Left cardiac atrium (tissue), 4 donors: ENCODE measurements around the gene SRC. TPM values are rescaled to one million over a fixed set of nuclear protein-coding genes. Genes with fewer than 3 reads are reported as not detected.

ENCODE experiments used
- ATAC-seq, 2 donors: fragments of 200-7000 bp; cut with Tn5 transposase; one replicate each; pipeline ENCODE4 v1.9.1; 2020; ENCODE audit warnings: mild to moderate bottlenecking in 2 of 2, moderate library complexity in 2 of 2
- DNase-seq: peaks from one replicate; pipeline ENCODE4 v3.0.0-alpha.2; 2020
- intact Hi-C, 2 donors: fragments of 100-400 bp; cut with DNase I; formaldehyde crosslinking; loops; one replicate each; pipeline versions ENCODE4 v1.14.1 to v1.15.1; 2022 to 2023
- long read RNA-seq: library from polyadenylated mRNA; unstranded; transcript quantifications from one replicate; pipeline ENCODE4 v2.0.0, GENCODE V29; 2021
- total RNA-seq, 2 donors: library from RNA; stranded (reverse); fragmentation: NEBNext Ultra II Directional; extraction: Animal tissue kit (Norgen Biotek cat#: 25700); gene quantifications; one replicate each; pipeline ENCODE4 v1.2.1, GENCODE V29; 2021
- donor health status: DM: no; HTN: yes; CAD: no.
- donor health status: DM: no; HTN: yes; CAD: no; lungs with severe emphysema.
- donor health status: DM: yes; HTN: yes; CAD: no.
- donor health status: Dilated cardiomyopathy.

Gene SRC
- 10 to 100 TPM in 1 of 2 donors, 1 to 10 TPM in 1; 9.2 to 10.2 TPM for total RNA-seq
- long read RNA-seq, full-length matches to known transcripts: 1 of 1 reads
- long read RNA-seq, partial matches to known transcripts: 0 of 1 reads
- long read RNA-seq, other reads (novel, unspliced or antisense): 0 of 1 reads

DNA sequence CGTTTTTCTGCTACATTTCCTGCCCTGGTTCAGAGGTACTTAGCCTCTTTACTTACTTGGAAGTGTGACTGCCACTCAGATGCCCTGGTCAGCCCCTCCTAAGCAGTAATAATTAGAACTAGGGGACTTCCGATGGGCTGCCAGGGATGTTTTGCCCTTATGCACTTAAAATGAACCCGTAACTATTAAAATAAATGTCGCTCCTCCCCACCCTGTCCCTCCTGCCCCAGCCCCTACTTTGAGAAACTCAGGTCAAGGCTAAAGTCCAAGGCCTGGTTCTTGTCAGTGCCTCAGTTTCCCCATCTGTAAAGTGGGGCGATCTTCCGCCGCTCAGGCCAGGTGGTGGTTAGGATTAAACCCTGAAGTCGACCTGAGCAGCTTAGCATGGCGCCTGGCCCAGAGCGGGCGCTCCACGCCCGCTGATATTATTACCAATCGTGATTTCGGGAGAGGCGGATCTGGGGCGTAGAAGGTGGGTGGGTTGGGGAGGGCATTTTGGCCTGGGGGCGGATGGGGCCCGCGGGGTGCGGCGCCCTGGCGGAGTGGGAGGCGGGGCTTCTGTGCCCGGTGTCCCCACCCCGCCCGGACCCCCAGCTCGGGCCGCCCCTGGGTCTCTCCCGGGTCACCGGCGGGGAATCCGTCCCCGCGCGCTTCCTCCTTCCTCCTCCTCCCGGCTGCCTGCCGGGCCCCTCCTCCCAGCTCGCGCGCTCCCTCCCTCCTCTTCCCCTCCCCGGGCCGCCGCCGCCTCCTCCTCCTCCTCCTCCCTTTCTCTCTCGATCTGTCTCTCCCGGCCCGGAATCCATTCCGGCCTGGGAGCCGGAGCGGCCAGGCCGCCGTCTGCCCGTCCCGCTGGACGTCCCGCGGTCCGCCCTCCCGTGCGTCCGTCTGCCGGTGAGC lies at the start of gene SRC:
TSS of gene SRC (plus strand) at position 802 of the 897 bp plus-strand sequence. CDS start 38,014 bp downstream, outside the sequence.
- ATAC-seq (peak; percentile 87 to 91), DNase-seq (peak; percentile 81)
- intact Hi-C loops: no loop called here

DNA sequence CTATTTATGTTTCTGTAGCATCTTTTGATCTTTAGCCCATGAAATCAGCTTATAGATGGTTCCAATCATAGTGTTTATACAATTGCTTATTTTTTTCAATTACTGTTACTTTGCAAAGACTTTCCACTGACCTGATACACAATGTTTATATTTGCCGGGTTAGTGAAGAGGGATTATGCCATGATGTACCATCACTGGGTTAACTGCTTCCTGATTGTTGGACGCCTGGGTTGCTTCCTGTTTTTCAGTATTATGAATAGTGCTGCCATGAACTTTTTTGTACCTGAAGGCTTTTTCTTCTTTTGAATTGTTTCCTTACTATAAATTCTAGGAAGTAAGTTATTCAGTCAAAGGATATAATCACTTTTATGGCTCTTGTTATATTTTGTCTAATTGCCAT lies 49.6 kb upstream of the SRC start:
- no peak for DNase-seq
- ATAC-seq: no peak
- intact Hi-C loops: no loop called here

DNA sequence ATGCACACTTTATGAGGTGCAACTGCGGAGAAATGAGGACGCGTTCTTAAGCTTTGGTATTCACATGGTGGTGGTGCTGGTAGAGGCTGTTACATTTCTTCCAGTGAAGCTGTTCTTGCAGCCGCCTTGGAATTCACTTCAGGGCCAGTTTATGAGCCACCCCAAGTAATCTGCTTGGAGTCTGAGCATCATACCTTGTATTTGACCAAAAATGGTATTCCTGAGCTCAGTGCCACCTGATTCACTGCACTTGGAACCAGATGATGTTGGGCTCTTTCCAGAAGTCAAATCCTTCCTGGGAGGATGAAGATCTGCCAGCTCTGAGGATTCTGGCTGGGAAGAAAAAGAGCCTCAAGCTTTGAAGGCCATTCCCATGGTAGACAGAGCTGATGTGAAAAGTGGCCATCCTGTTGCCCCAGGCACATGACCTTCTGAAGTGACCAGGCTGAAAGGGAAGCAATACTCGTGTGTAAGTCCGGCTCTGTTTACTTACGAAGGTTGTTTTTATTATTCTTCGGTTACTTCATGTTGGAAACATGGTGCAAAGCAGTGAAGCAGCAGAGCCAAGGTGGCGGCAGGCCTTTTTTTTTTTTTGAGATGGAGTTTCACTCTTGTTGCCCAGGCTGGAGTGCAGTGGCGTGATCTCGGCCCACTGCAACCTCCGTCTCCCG lies 48.7 kb upstream of the SRC start:
- intact Hi-C loops: no loop called here
- DNase-seq (no peak), ATAC-seq (peak; percentile 41 to 44)

DNA sequence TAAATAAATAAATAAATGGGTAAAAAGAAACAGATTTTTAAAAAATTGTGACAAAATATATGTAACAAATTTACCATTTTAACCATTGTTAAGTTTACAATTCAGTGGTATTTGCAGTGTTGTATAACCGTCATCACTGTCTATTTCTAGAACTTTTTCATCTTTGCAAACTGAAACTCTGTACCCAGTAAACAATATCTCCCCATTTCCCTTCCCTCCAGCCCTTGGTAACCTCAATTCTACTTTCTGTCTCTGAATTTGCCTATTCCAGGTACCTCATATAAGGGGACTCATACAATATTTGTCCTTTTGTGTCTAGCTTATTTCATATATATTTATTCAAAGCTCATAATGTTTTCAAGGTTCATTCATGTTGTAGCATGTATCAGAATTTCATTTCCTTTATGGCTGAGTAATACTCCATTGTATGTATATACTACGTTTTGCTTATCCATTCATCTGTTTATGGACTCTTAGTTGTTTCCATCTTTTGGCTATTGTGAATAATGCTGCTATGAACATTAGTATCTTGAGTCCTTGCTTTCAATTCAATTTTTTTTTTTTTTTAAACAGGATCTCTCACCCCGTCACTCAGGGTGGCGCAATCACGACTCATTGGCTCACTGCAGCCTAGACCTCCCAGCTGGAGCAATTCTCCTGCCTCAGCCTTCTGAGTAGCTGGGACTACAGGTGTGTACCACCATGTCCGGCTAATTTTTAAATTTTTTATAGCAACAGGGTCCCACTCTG lies 47.6 kb upstream of the SRC start:
- DNase-seq: peak; percentile 48
- intact Hi-C loops: no loop called here
- peak in 1 of 2 donors; percentile 12 for ATAC-seq

DNA sequence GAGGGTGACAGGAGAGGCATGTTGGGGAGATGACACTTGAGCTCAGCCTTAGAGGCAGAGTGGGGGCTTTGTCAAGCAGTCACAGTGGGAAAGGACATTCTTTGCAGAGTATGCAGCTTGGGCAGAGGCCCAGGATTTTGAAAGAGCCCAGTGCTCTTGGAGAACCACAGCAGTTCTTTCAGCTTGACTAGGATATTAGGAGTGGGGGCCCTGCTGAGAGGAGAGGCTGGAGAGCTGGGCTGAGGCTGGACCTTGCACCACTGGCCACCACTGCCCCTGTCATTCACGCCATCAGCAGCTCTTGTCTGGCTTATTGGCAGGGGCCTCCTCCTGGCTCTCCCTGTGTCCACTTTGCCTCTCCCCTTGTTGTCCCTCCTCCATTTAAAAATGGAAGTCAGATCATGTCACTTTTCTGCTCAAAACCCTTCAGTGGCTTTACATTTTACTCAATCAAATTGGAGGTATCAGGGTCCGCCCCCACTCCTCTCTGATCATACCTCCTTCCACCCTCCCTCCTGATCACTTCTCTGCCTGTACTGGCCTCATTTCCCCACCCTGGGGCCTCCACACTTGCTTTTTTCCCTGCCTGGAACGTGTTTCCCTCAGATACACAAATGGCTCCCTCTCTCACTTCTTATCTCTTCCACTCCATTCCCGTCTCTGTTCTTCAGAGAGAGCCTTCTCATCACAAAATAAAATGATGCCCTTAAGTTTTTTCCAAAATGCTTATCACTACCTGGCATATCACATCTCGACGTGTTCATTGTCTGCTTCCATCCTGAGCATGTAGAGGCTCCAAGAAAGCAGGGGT lies 46.0 kb upstream of the SRC start:
- intact Hi-C loops: no loop called here
- DNase-seq: no peak

DNA sequence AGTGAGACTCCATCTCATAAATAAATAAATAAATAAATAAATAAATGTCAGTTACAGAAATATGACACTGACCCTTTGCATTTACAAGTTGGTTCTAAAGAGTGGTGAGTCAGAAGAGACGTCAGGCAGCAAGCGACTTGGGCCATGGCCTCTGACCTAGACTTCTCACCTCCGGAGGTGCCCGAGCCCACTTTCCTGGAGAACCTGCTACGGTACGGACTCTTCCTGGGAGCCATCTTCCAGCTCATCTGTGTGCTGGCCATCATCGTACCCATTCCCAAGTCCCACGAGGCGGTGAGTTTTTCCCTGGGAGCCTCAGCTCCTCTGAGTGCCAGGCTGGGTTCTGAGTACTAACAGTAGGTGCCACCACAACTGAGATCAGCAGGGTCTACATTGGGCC lies 44.8 kb upstream of the SRC start:
- intact Hi-C loops: no loop called here
- DNase-seq (no peak), ATAC-seq (no peak)

More for the DNA sequence above, 46.0 kb upstream of the SRC start:
- ATAC-seq: peak; percentile 13 to 64

DNA sequence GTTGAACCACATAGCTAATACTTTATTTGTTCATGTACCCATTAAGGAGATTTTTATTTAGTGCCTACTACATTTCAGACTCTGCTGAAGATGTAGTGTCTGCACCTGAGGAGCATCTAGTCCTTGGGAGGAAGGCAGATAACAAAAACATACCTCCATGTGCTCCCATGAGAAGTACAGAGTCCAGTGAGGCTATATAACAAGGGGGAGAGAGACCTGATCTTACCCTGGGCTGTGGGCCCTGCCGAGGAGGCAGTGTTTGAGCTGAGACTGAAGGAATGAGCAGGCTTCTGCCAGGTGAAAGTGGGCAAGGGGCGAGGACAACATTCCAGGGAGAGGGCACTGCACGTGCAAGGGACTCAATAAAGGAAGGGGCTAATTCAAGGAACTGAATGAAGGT lies 44.4 kb upstream of the SRC start:
- ATAC-seq (no peak), DNase-seq (no peak)
- intact Hi-C loops: no loop called here

DNA sequence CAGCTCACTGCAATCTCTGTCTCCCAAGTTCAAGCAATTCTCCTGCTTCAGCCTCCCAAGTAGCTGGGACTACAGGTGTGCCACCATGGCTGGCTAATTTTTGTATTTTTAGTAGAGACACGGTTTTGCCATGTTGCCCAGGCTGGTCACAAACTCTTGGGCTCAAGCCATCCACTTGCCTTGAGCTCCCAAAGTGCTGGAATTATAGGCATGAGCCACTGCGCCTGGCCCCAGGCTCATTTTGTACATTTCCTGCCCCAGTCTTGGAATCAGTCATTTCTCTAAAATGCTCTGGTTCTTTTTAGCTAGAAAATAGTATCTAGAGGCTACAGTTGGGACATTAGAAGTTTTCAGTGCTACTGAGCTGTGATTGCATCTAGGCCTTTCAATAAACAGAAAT lies 43.0 kb upstream of the SRC start:
- ATAC-seq (no peak), DNase-seq (no peak)
- intact Hi-C loops: no loop called here

DNA sequence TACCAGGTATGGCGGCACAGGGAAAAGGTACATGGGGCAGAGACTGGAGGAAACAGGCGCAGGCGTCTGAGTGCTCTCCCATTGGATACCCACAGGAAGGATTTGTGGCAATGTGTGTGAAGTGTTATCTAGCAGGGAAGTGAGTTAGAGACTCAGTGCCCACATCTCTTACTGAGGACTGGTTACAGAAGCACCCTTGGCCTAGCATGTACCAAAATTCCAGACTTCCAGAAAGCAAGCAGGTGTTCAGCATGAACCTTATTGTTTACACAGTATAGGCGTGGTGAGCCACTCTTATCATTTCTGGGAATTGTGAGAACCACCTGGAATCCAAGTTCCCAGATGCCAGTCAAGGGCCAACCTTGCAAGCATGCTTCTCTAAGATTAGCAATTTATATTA lies 42.3 kb upstream of the SRC start:
- ATAC-seq: no peak
- no peak for DNase-seq
- intact Hi-C loops: no loop called here

DNA sequence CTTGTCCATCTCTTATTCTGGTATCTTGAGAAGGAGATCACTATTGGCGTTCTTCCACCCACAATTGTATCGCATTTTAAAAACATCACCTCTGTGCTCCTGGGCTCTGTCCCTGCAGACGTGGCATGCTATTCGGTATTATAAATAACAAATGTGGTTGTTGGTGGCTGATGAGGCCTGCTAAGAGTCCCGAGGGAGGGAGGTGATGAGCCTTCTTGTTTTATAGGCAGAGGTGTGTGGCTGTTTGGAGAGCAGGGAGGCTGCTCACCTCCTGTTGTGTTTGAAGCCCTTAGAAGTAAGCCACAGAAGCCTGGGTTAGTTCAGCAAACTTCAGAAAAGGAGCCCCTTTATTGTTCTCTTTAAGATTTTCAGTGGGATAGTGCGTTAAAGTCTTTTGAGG lies 40.9 kb upstream of the SRC start:
- ATAC-seq (no peak), DNase-seq (no peak)
- intact Hi-C loops: no loop called here

DNA sequence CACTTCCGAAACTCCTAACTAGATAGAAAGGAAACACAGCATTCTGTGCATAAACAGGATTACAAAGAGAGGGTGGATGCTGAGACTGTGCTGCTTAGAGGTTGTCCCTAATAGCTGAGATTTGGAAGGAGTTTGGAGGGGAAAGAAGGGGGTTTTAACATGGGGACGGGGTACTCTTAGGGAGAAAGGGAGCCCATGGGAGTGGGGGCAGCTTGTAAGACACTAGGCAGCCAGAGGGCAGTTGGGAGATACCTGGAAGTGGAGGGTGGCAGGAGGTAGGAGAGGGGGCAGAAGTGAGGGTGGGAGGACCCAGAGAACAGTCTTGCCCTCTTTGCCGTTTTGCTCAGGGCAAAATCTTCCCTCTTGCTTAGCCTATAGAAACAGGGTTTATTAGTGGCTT lies 40.1 kb upstream of the SRC start:
- intact Hi-C loops: no loop called here
- ATAC-seq (no peak), DNase-seq (no peak)

DNA sequence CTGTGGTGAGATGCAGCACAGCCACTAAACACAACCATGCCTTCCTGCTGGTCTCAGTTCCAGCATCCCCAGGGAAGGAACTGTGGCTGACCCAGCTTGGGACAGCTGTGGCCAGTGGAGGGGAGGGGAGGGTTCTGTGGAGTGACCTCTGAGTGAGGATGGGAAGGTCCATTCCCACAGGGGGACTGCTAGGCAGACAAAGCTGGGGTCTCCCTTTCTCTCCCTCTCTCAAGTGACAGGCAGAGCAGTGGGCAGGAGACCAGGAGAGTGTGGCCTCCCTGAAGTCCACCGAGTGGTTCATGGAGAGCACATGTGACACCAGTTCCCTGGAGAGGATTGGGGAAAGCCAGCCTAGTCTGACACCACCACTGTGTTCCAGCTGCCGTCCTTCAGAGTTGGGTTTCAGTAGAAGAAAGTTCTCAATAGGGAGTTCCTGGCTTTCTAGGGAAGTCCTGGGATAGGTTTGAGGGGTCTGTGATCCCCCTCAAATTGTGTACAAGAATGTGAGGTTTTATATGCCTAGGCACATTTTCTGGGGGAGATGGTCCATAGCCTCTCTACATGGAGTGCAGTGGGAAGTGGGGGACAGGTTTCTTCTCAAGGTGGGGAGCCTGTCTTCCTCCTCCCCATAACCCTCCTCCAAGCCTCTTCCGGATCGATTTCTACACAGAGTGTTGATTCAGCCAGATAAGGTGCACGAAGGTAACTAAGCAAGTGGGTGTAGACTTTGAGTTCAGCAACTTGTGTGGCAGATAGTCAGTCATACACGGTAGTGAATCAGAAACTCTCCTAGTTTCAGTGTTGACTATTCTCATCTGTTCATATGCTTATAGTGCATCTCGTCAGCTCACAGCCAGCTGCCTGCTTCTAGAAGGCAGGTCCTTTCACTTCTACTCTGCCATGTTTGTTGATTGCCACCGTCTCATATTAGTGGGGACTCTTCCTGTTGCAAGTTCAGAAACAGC lies 37.6 kb upstream of the SRC start:
- DNase-seq (no peak), ATAC-seq (peak; percentile 47 to 64)
- intact Hi-C loops: no loop called here

DNA sequence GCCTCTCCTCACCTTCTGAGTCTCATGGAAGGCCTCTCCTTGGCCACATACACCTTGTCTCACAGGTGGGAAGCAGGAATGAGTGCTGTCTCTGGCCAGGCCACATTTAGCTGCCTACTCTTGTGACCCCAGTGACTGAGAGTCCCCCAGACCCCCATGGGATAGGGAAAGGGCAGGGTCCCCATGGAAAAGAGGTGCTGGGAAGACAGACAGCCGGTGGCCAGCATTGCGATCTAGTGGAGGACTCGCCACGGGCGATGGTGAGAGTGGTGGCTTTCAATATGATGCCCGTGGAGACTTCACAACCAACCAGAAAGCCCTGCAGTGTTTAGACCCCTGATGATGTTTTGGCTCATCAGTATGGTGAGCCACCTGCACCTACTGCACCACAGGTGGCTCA lies 36.6 kb upstream of the SRC start:
- ATAC-seq: no peak
- intact Hi-C loops: no loop called here
- no peak for DNase-seq

DNA sequence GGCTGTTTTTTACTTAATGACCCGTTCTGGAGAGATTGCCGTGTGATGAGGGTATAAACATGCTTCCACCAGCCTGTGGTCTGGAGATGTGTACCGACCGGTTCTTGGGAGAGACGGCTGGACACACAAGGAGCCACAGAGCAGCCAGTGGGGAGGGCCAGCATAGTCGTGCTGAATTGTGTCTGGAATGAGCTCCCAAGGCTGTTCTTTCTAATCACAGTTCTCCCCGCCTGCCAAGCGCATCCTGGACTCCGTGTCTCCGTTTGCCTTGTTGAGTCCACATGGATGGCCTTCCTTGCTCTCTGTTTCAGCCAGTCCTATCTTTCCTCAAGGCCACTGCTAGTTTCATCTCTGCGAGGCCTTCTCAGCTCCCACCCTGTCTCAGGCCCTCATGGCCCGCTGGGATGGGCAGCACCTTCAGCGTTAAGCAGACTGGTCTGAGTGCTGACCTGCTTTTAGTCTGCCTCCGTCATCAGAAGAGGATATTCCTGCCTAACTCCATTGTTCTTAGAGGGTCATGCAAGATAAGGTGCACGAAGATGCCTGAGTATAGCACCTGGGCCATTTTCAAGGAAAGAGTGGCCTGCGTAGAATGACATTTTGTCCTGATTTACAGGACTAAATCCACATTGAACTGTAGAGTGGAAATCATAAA lies 35.9 kb upstream of the SRC start:
- ATAC-seq (peak; percentile 25 to 35), DNase-seq (no peak)
- intact Hi-C loops: no loop called here

DNA sequence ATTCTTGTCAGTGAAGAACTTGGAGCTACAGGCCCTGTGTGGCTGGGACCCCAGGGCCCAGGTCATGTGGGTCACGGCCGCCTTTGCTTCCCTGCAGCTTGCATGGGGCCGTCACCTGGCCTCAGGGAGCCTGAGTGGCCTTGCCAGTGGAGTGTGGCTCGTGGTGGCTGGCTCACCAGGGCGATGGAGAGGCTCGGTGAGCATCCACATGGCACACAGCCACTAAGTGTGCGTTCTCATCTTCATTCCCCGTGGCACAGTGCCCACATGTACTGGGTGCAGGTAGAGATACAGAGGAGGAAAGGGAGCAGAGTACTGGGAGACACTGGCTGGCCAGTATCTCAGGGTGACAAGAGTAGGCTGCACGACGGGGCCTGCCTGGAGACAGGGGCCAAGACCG lies 35.0 kb upstream of the SRC start:
- intact Hi-C loops: no loop called here
- no peak for ATAC-seq
- DNase-seq: no peak

DNA sequence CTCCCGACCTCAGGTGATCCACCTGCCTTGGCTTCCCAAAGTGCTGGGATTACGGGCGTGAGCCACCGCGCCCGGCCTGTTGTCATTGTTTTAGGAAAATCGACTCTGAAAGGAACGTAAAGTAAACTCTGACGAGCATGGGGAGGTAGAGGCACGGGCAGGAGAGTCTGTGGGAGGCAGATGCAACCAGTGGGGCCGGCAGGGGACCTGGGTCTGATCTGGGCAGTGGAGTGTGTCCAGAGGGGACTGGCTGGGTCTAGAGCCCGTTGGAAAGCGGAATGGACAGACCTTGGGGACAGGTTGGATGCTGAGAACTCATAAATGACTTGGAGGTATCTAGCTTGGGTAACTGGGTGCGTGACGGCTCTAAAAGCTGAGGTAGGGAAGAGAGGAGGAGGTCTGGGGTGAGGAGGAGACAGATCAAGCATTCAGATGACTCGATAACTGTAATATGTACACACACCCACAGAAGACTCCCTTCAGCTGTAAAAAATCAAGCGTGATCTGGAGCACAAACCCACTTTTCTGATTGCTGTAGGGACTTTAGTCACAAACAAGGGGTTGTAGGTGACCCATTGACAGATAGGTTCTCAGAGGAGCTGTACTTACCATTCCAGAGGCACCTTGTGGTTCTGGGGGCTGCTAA lies 34.1 kb upstream of the SRC start:
- DNase-seq (no peak), ATAC-seq (no peak)
- intact Hi-C loops: no loop called here

DNA sequence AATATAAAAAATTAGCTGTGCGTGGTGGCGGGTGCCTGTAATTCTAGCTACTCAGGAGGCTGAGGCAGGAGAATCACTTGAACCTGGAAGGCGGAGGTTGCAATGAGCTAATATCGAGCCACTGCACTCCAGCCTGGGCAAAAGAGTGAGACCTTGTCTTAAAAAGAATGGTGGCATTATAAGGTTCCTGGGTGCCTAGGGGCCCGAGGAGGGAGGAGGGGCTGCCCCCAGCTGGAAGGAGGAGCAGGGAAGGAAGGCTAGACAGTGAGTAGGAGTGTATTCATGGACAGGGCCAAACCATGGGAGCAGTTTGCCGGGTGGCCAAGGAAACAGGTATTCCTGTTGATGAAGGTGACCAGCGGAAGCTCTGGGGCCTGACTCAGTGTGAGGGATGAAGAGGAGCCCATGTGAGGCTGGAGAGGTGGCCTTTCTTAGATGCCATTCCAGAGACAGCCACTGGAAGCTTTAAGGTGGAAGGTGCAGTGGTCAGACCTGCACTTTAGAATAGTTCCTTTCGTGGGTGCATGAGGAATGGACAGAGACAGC lies 32.3 kb upstream of the SRC start:
- intact Hi-C loops: no loop called here
- ATAC-seq (no peak), DNase-seq (no peak)
